IMR-90 (cell line): ENCODE results near the gene ING3. TPM values are rescaled to one million over a fixed set of nuclear protein-coding genes. Genes with fewer than 3 reads are reported as not detected.
A peak's percentile ranks its signal among the peaks of the same experiment; 100 is the strongest.

Source experiments
- ATAC-seq: fragments of 200-7000 bp; cut with Tn5 transposase; 2 replicates; pipeline ENCODE4 v1.9.1; 2020; ENCODE audit warnings: low read depth, mild to moderate bottlenecking, moderate library complexity
- BruUV-seq: library from RNA; stranded (reverse); fragments of 400-500 nt; replicated peaks from 2 replicates; lab custom pipeline; 2021; lab: Mats Ljungman, UMichigan
- CTCF ChIA-PET: fragments of 300-600 bp; formaldehyde crosslinking; extraction: SDS; loops from one replicate; lab custom pipeline; 2021; ENCODE audit warnings: antibody characterized with exemption; lab: Yijun Ruan, JAX
- POLR2A ChIA-PET: fragments of 300-600 bp; sonication (Branson Sonifier 250); formaldehyde crosslinking; loops from one replicate; lab custom pipeline; 2022; ENCODE audit warnings: antibody characterized with exemption; ENCODE audit not compliant: unreplicated experiment; lab: Charles Lee
- DNase-seq: peaks from one replicate; pipeline ENCODE4 v3.0.0; 2013
- H2AFZ ChIP-seq: replicated peaks from 2 replicates; pipeline ENCODE3; 2013; ENCODE audit warnings: low read length, mild to moderate bottlenecking; ENCODE audit not compliant: poor library complexity
- H2AK5ac ChIP-seq: 2 replicates; pipeline ENCODE4 v1.6.1; 2013; ENCODE audit warnings: low read depth, low read length, inconsistent platforms
- H2AK9ac ChIP-seq: replicated peaks from 2 replicates; pipeline ENCODE3; 2013; ENCODE audit warnings: mild to moderate bottlenecking, low read depth, low read length, moderate library complexity; ENCODE audit not compliant: poor library complexity
- H2BK120ac ChIP-seq: 2 replicates; pipeline ENCODE4 v1.6.1; 2013; ENCODE audit warnings: low read depth, low read length, inconsistent platforms
- H2BK15ac ChIP-seq: 3 replicates; pipeline ENCODE4 v1.6.1; 2013; ENCODE audit warnings: low read depth, low read length, inconsistent platforms
- H2BK20ac ChIP-seq: 2 replicates; pipeline ENCODE4 v1.6.1; 2013; ENCODE audit warnings: low read depth, mild to moderate bottlenecking, inconsistent platforms, low read length, moderate library complexity
- H2BK5ac ChIP-seq: 2 replicates; pipeline ENCODE4 v1.6.1; 2013; ENCODE audit warnings: mild to moderate bottlenecking, low read depth, low read length, inconsistent platforms; ENCODE audit not compliant: poor library complexity, severe bottlenecking
- H3K14ac ChIP-seq: replicated peaks from 2 replicates; pipeline ENCODE4 v1.6.1; 2013; ENCODE audit warnings: low read depth, low read length, inconsistent platforms
- H3K18ac ChIP-seq: 2 replicates; pipeline ENCODE4 v1.6.1; 2013; ENCODE audit warnings: low read depth, low read length, control low read depth
- H3K23ac ChIP-seq: 2 replicates; pipeline ENCODE4 v1.6.1; 2013; ENCODE audit warnings: low read depth, low read length, inconsistent platforms
- H3K27ac ChIP-seq: 2 replicates; pipeline ENCODE4 v1.5.1; 2013; ENCODE audit warnings: mild to moderate bottlenecking, control low read depth, low read length; ENCODE audit not compliant: insufficient read depth
- H3K27me3 ChIP-seq: 2 replicates; pipeline ENCODE4 v1.6.1; 2013; ENCODE audit warnings: low read length; ENCODE audit not compliant: control insufficient read depth, insufficient read depth
- H3K36me3 ChIP-seq: 2 replicates; pipeline ENCODE4 v1.6.1; 2013; ENCODE audit warnings: low read length, mixed read lengths; ENCODE audit not compliant: control insufficient read depth, insufficient read depth
- H3K4ac ChIP-seq: 2 replicates; pipeline ENCODE4 v1.6.1; 2013; ENCODE audit warnings: low read depth, low read length, inconsistent platforms
- H3K4me1 ChIP-seq: 2 replicates; pipeline ENCODE4 v1.6.1; 2013; ENCODE audit warnings: low read length, mixed read lengths; ENCODE audit not compliant: control insufficient read depth, insufficient read depth
- H3K4me2 ChIP-seq: 2 replicates; pipeline ENCODE4 v1.6.1; 2013; ENCODE audit warnings: low read depth, mild to moderate bottlenecking, control low read depth, low read length, moderate library complexity
- H3K4me3 ChIP-seq: 2 replicates; pipeline ENCODE4 v1.5.1; 2013; ENCODE audit warnings: low read depth, mild to moderate bottlenecking, control low read depth, low read length, moderate library complexity; ENCODE audit not compliant: insufficient read depth
- H3K56ac ChIP-seq: 2 replicates; pipeline ENCODE4 v1.6.1; 2013; ENCODE audit warnings: low read length, inconsistent platforms; ENCODE audit not compliant: insufficient read depth; ENCODE audit errors: extremely low read depth
- H3K79me1 ChIP-seq, 2 experiments: 2 replicates each; pipeline ENCODE4 v1.6.1; 2013; ENCODE audit warnings: low read length in 2 of 2, inconsistent platforms in 1 of 2, low read depth in 1 of 2
- H3K9ac ChIP-seq: 2 replicates; pipeline ENCODE4 v1.6.1; 2013; ENCODE audit warnings: low read depth, low read length, control low read depth
- H3K9me1 ChIP-seq: 2 replicates; pipeline ENCODE4 v1.6.1; 2013; ENCODE audit warnings: low read length, inconsistent platforms; ENCODE audit not compliant: insufficient read depth
- H3K9me3 ChIP-seq: 2 replicates; pipeline ENCODE4 v1.6.1; 2013; ENCODE audit warnings: low read length; ENCODE audit not compliant: control insufficient read depth, insufficient read depth
- H4K20me1 ChIP-seq: 2 replicates; pipeline ENCODE4 v1.6.1; 2013; ENCODE audit warnings: low read length, inconsistent platforms; ENCODE audit not compliant: insufficient read depth
- H4K5ac ChIP-seq: 2 replicates; pipeline ENCODE4 v1.6.1; 2013; ENCODE audit warnings: mild to moderate bottlenecking, low read depth, low read length, control low read depth
- H4K8ac ChIP-seq, 2 experiments: 2 replicates each; pipeline ENCODE4 v1.6.1; 2013; ENCODE audit warnings: low read depth in 2 of 2, low read length in 2 of 2, control low read depth in 1 of 2, inconsistent platforms in 1 of 2
- H4K91ac ChIP-seq: 2 replicates; pipeline ENCODE4 v1.6.1; 2013; ENCODE audit warnings: low read depth, low read length, inconsistent platforms; ENCODE audit not compliant: insufficient read depth
- CHD1 ChIP-seq: IDR thresholded peaks from 2 replicates; pipeline ENCODE4 v1.6.1; 2012; ENCODE audit warnings: low read depth, low read length, improper control_type of control experiment
- MAFK ChIP-seq: IDR thresholded peaks from 2 replicates; pipeline ENCODE4 v1.6.1; 2012; ENCODE audit warnings: low read depth, low read length, improper control_type of control experiment
- RCOR1 ChIP-seq: IDR thresholded peaks from 2 replicates; pipeline ENCODE4 v1.6.1; 2012; ENCODE audit warnings: mild to moderate bottlenecking, low read length, improper control_type of control experiment; ENCODE audit not compliant: insufficient replicate concordance
- RFX5 ChIP-seq: IDR thresholded peaks from 2 replicates; pipeline ENCODE4 v1.8.0; 2012; ENCODE audit warnings: low read depth, mild to moderate bottlenecking, low read length, moderate library complexity
- WGBS, 2 experiments: methylation state at CpG; one replicate each; pipeline versions ENCODE4 v1.1.5 to v1.1.7; 2013; ENCODE audit warnings: missing lambda C conversion rate in 2 of 2; ENCODE audit not compliant: insufficient read length in 1 of 2; ENCODE audit errors: extremely low coverage in 2 of 2; 5-methylcytosine and 5-hydroxymethylcytosine counted together
- dilution Hi-C: fragments of 300-500 bp; cut with HindIII; formaldehyde crosslinking; loops from one replicate; pipeline ENCODE4 v1.14.3; 2018; ENCODE audit warnings: low sequenced_read_pairs; ENCODE audit not compliant: unreplicated experiment
- in situ Hi-C: fragments of 300-500 bp; cut with MboI; formaldehyde crosslinking; loops from 3 replicates; pipeline ENCODE4 v1.14.3; 2019; ENCODE audit warnings: low sequenced_read_pairs, inconsistent platforms, mixed read lengths
- intact Hi-C: fragments of 100-400 bp; cut with micrococcal nuclease; formaldehyde crosslinking; loops from 2 replicates; pipeline ENCODE4 v1.10.0; 2022
- polyA plus RNA-seq, 3 experiments: library from polyadenylated mRNA; depleted of rRNA; stranded (reverse); fragments of >200 nt; gene quantifications; 2 replicates each; pipeline ENCODE4 v1.2.3, GENCODE V29; 2012; ENCODE audit warnings: low replicate concordance in 1 of 3
- total RNA-seq: library from RNA; depleted of rRNA; stranded (reverse); fragments of >200 nt; gene quantifications from 2 replicates; pipeline ENCODE4 v1.2.3, GENCODE V29; 2012

ING3 gene
- total and polyA plus RNA-seq, 2 of the 4 experiments (the other 2 are of a cell fraction): 7.2 to 11.3 TPM

GRCh38 chr7:121001234-121001906 is 50.8 kb downstream of the ING3 start:
- dilution Hi-C loops: no loop called here
- BruUV-seq: no TSS peak
- H3K36me3 ChIP-seq: no peaks in the 10 kb centered on the region
- no peak overlapping the region for H3K56ac ChIP-seq
- H3K4me1 ChIP-seq: peaks cover 17% of the 10 kb centered on the region
- H3K23ac ChIP-seq: peak overlapping the region; percentile 3; the same call in 1 of the 2 replicates
- DNase-seq (no peak), ATAC-seq (no peak)
- ChIA-PET CTCF (interaction anchor here (0.6 to 1.3 kb wide), 5 partner anchors 10 to 38 kb away, joined by 3 to 5 read pairs (median 3); partner anchors contain the start of gene CPED1), POLR2A (no interaction called here)
- H3K4me3 ChIP-seq: no peak overlapping the region
- intact Hi-C loops: no loop called here
- peak overlapping the region in 1 of 2 experiments; percentile 69; a peak in 2 of 4 replicates for H4K8ac ChIP-seq
- H3K18ac ChIP-seq: peak overlapping the region; percentile 57; the same call in 1 of the 2 replicates
- no CpG with 5 or more reads among the region's 3 CpGs for WGBS, 2 experiments
- H4K91ac ChIP-seq: no peak overlapping the region
- peak overlapping the region; percentile 26; the same call in 1 of the 2 replicates for H2BK120ac ChIP-seq
- H3K4me2 ChIP-seq: no peak overlapping the region
- H4K5ac ChIP-seq: peak overlapping the region; percentile 54; the same call in 1 of the 2 replicates
- in situ Hi-C loops: no loop called here
- peak overlapping the region; percentile 20 for H3K14ac ChIP-seq
- peaks cover 13% of the 10 kb centered on the region for H3K9me1 ChIP-seq
- H3K9me3 ChIP-seq: no peaks in the 10 kb centered on the region
- peaks cover 3% of the 10 kb centered on the region; the same call in 1 of the 2 replicates for H4K20me1 ChIP-seq
- peaks cover 30 to 65% of the 10 kb centered on the region in 2 experiments for H3K79me1 ChIP-seq
- no peak overlapping the region for H2AFZ ChIP-seq
- H3K9ac ChIP-seq: no peak overlapping the region
- no peak overlapping the region for H2AK9ac ChIP-seq
- peak overlapping the region; percentile 60; the same call in 2 of the 3 replicates for H2BK15ac ChIP-seq
- no peaks in the 10 kb centered on the region for H3K27me3 ChIP-seq
- H3K27ac ChIP-seq: no peak overlapping the region
- peak overlapping the region; percentile 91 for H2BK5ac ChIP-seq
- H2AK5ac ChIP-seq: peak overlapping the region; percentile 31; the same call in 1 of the 2 replicates
- H2BK20ac ChIP-seq: peak overlapping the region; percentile 62; the same call in 1 of the 2 replicates
- peak; percentile 94 for TF ChIP-seq MAFK
- TF ChIP-seq CHD1: no peak
- TF ChIP-seq RFX5: peak; percentile 56
- TF ChIP-seq RCOR1: no peak
- H3K4ac ChIP-seq: peak overlapping the region; percentile 28; the same call in 1 of the 2 replicates
